HG02884 (cell line): ENCODE data around the gene ASB14.
"Not testable (repeated sequence)": the region's sequence is repeated elsewhere in the genome, so short reads cannot be mapped to it uniquely, and the experiment has no call there.

Experiments
- ATAC-seq: cut with Tn5 transposase; IDR thresholded peaks from one replicate; pipeline ENCODE4 v1.9.1; 2021; ENCODE audit warnings: mild to moderate bottlenecking, moderate library complexity; ENCODE audit not compliant: unreplicated experiment

ASB14 gene

DNA sequence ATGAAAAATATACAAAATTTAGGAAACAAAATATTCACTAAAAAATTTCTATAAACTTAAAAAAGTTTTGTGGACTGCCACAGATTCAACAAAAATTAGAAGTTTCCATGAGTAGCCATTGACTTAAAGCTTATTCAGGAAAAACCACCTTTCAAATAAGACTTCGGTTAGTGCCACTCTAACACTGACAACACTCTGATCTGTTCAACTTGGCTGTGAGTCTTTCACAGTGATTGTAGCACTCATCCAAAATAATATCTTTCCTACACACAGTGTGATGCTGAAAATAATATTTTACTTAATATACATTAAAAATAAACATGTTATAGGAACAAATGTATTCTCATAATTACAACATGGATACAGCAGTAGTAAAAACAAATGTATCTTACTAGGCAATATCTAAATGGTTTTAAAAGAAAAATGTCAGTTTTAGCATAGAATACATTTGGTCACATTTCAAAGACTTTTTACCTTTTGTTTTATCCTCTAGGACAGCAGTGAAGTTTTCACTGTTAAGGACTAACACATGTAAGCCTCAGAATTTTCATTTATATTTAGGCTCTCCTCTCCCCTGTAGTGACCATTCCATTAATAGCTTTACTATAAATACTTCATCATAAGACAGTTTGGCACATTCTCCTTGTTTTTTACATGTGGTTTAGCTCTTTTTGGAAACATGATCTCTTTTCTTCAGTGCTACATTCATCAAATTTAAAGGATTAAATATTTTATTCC is at the start of gene ASB14:
ASB14 (minus strand) TSS at position 527 of the 738 bp plus-strand sequence. CDS start 652 bp downstream, outside the sequence.
- ATAC-seq, result no peak

DNA sequence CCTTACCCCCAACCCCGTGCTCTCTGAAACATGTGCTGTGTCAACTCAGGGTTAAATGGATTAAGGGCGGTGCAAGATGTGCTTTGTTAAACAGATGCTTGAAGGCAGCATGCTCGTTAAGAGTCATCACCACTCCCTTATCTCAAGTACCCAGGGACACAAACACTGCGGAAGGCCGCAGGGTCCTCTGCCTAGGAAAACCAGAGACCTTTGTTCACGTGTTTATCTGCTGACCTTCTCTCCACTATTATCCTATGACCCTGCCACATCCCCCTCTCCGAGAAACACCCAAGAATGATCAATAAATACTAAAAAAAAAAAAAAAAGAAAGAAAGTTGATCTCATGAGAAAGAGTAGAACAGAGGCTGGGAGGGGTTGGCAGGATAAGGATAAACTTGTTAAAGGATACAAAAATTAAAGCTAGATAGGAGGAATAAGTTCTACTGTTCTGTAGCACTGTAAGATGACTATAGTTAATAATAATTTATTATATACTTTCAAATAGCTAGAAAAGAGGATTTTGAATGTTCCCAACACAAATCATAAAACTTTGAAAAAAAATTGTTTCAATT is 46.7 kb upstream of the ASB14 start:
- ATAC-seq, result not testable (repeated sequence)

- ATAC-seq, result not testable (repeated sequence)
Observed at GRCh38 chr3:57338272-57339070, 46.0 kb upstream of the ASB14 start.

DNA sequence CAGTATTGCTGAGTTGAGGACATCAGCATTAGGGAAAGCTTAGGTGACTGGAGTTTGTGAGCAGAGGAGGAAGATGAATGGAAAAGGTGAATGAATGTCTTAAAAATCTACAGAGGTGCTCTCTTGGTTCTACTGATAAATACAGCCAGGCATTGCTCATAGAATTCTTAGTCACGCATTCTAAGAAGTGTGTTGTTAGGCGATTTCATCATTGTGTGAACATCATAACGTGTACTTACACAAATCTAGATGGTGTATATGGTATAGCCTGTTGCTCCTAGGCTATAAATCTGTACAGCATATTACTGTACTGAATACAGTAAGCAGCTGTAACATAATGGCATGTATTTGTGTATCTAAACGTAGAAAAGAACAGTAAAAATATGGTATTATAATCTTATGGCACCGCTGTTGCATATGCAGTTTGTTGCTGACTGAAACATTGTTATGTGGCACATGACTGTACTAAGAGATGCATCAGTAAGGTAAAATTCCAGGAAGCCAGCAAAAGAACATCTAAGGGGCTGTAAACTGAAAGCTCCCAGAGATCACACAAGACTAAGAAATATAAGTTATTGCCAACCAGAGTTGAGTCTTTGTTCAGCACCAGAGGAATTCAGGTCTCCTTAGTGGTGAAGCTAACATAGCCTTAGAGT is 42.9 kb upstream of the ASB14 start:
- ATAC-seq, result no peak

GRCh38 chr3:57331078-57331610 is 38.7 kb upstream of the ASB14 start:
- no peak for ATAC-seq

GRCh38 chr3:57326498-57326897 is 34.0 kb upstream of the ASB14 start:
- ATAC-seq, result not testable (repeated sequence)

- ATAC-seq, result no peak
Observed at GRCh38 chr3:57314204-57314603, 21.7 kb upstream of the ASB14 start.

DNA sequence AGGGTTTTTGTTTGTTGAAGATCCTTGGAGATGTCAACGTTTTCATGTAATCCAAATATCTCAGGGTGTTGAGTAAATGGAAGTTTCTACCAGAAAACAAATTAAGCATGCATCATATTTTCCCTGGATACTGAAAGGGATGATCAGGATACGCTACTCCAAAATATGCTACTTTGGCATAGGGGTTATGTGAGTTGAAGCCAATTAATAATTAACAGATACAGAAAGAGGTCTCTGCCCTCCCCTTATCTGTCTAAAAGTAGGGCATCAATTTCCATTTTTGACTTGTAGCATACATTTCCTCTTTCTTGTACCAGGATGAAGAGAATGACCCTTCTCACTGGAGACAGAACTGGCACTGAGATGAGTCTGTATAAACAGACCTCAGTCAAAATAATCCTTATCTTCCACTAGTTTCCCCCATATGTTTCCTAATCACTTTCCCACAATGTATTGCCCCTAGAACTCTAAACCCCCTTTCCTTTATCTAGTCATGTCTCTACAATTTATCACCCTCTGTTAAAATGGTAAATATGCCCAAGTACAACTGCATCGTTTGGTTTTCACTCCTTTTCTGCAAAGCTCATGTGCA is 17.4 kb upstream of the ASB14 start:
- no peak for ATAC-seq

DNA sequence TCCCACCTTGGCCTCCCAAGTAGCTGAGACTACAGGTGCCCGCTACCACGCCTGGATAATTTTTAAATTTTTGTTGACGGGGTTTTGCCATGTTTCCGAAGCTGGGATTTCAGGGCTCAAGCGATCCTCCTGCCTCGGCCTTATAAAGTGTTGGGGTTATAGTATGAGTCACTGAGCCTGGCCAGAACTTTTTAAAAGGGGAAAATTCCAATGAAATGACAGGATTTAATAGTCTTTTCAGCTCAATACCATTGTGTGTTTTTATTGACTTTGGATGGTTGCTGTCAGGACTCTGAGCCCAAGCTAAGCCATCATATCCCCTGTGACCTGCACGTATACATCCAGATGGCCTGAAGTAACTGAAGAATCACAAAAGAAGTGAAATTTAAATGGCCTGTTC is 11.0 kb upstream of the ASB14 start:
- not testable (repeated sequence) for ATAC-seq

- no peak for ATAC-seq
Observed at GRCh38 chr3:57298041-57298440, 5.6 kb upstream of the ASB14 start.

DNA sequence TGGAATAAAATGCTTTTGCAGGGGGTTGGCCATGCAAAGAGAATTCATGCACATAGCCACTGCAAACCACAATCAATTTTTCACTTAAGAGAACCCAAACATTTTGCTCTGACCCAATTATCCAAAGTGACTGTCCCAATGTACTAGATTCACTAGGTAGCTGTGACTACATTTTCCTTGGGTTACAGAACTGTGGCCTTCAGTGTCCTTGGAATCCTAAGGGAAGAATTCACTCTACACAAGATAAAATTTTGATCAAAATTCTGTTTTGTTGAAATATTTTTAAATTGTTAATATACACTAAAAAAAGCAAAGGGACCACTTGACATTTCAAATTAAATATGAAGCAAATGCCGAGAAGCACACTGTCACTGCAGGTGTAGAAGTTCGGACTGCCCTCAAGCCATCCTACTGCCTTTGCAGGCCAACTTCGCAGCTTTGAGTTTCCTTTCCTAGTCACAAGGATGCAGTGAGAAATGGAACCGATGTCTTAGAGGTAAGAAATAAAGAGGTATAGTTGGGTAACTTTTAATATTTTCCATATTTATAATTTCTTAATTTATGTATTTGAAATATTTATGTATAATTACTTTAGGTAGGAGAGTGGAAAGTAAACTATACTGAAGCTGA is 527 bp upstream of the ASB14 start:
- ATAC-seq, result no peak

DNA sequence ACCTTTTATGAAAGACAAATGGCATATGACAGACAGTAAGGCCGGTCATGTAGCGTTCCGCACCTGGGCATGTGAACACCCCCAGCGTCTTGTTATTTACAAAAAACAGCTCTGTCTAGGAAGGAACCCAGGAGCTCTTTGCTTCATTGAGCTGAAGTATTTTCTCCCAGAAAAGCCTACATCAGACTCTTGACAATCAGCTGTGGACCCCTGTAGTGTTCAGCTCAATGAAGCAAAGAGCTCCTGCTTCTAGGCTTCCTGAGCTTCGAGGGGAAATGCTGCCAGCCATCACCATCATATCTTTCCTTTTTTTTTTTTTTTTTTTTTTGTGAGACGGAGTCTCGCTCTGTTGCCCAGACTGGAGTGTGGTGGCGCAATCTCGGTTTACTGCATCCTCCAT is 4.1 kb downstream of the ASB14 start:
- no peak for ATAC-seq

DNA sequence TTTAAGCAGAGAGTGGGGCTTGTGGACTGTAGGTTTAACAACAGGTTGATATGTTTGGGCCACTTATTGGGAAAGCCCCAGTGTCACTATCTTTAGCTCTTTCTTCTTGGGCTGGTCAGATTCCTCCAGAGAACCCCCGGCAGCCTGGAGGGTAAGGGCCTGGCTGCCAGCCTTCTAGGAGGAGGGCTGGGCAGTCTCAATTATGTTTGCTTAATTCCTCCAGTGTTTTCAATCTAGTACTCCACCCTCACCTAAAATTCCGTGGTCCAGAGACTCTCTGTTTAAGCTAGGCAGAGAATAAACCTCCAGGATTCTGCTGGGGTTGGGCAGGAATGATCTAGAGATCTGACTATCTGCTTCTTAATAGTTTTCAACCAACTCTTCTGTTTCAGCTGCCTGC is 5.3 kb downstream of the ASB14 start:
- ATAC-seq, result no peak

DNA sequence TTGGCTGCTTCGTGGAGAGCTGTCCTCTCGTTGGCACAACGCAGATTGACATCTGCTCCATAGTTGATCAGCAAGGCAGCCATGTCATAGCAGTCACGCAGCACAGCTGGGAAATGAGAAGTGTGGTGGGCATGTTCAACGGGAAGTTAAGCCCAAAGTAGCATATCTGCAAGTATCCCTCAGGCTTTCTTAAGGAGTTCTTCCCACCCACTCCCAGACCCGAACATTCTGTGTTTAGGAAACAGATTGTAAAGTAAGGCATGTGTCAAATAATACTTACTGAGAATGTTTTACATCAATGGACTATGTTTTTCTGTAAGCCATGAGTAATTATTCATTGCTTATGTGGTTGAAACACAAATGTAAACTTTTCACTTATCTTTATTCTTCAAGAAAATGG is 9.2 kb downstream of the ASB14 start:
- no peak for ATAC-seq

DNA sequence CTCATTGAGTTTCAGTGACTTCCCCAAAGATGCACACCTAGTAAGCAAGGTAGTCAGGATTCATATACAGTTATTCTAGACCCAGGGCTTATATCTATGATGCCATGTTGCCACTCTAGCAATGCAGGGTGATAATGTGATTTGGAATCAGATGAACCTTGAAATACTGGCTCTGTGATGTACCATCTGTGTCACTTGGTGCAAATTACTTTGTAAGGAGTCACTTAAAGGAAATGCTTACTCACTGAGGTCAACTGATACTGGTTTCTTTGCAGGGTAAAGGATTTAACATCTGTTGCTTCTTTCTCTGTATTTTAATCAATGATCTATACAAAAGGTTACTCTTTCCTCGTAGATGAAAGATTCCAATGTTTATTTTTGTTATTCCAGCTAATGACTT is 10.8 kb downstream of the ASB14 start:
- no peak for ATAC-seq

- no peak for ATAC-seq
Observed at GRCh38 chr3:57279685-57280084, 12.8 kb downstream of the ASB14 start.

DNA sequence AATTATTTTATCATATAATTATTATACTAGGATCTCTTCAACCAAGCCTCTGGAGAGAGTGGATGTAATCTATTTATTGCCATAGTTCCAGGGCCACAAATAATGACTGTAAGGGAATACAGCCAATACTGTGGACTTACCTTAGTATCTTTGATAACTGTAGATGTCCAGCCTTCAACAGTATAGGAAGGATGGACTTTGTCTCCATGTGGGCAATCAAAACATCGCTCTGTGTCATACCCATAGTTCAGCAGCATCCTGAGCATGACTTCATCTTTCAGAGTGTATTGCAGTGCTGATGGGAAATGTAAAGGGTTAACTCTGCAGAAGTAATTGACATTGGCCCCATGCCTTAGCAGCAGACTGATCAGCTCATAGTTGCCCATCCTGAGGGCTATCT is 14.2 kb downstream of the ASB14 start:
- ATAC-seq, result no peak

- ATAC-seq, result no peak
Observed at GRCh38 chr3:57275393-57275792, 17.1 kb downstream of the ASB14 start.

DNA sequence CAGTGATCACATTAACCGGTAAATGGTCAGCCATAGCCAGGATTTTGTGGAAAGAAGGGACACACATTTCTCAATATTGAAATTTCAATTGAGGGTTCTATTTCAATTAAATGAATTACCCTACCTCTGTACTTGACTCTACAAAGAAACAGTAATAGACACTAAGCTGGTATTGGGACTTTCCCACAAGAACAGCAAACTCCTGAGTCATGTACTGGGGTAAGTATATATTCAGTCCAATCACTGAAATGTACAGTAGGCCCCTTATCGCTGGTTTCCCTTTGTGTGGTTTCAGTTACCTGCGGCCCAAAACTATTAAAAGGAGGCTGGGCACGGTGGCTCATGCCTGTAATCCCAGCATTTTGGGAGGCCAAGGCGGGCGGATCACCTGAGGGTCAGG is 17.6 kb downstream of the ASB14 start:
- no peak for ATAC-seq

DNA sequence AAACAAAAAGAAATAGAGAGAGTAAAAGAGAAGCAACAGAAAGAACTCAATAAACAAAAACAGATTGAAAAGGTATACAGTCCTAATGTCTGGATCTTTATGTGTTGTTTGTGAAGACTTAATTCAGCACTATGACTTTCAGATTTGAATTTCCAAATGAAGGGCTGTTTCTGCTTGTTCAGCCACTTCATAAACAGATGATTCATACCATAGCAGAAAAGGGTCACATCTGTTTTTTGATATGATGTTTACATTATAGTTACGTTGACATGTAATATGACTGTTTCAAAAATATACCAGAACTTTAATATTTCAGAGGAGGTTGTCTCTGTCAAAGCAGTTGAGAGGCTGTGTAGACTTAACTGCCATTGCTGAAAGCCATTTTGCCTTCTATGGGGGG is 24.1 kb downstream of the ASB14 start:
- ATAC-seq, result no peak
